Natural killer cell (primary cell): ENCODE measurements around the gene MAFB. TPM values are rescaled to one million over a fixed set of nuclear protein-coding genes. Genes with fewer than 3 reads are reported as not detected.

Source experiments
- ATAC-seq, 3 donors: fragments of 150-1000 bp in 2 of 3; fragments of 200-7000 bp in 1 of 3; cut with Tn5 transposase; 1 replicate in 1 of 3; 2 replicates in 2 of 3; pipeline ENCODE4 v1.10.0; 2021; ENCODE audit warnings: mild to moderate bottlenecking in 2 of 3, moderate library complexity in 2 of 3
- DNase-seq, 2 donors: peaks; one replicate each; pipeline versions ENCODE4 v3.0.0 to v3.0.0-alpha.2; 2013 to 2021; ENCODE audit warnings: mixed read lengths in 1 of 2
- H3K27ac ChIP-seq: one replicate; pipeline ENCODE4 v1.5.1; 2013; ENCODE audit warnings: mild to moderate bottlenecking, low read length
- H3K27me3 ChIP-seq: one replicate; pipeline ENCODE4 v1.6.1; 2013; ENCODE audit warnings: low read length; ENCODE audit not compliant: control insufficient read depth, insufficient read depth
- H3K36me3 ChIP-seq: one replicate; pipeline ENCODE4 v1.6.1; 2013; ENCODE audit warnings: low read length; ENCODE audit not compliant: control insufficient read depth, insufficient read depth
- H3K4me1 ChIP-seq: one replicate; pipeline ENCODE4 v1.6.1; 2013; ENCODE audit warnings: low read length; ENCODE audit not compliant: control insufficient read depth, insufficient read depth
- H3K4me3 ChIP-seq: one replicate; pipeline ENCODE4 v1.5.1; 2013; ENCODE audit warnings: low read length
- H3K9me3 ChIP-seq: one replicate; pipeline ENCODE4 v1.6.1; 2013; ENCODE audit warnings: low read length; ENCODE audit not compliant: control insufficient read depth, insufficient read depth
- H3K27ac Mint-ChIP-seq, 2 donors: one replicate each; pipeline ENCODE4 v1.8.0; 2022; ENCODE audit warnings: mild to moderate bottlenecking in 2 of 2, mixed read lengths in 2 of 2, moderate library complexity in 1 of 2
- H3K27me3 Mint-ChIP-seq, 2 donors: one replicate each; pipeline ENCODE4 v1.8.0; 2022; ENCODE audit warnings: low read depth in 2 of 2, mixed read lengths in 2 of 2
- H3K36me3 Mint-ChIP-seq: one replicate; pipeline ENCODE4 v1.8.0; 2022; ENCODE audit warnings: mixed read lengths
- H3K4me1 Mint-ChIP-seq, 2 donors: one replicate each; pipeline ENCODE4 v1.8.0; 2022; ENCODE audit warnings: mixed read lengths in 2 of 2
- H3K4me3 Mint-ChIP-seq: one replicate; pipeline ENCODE4 v1.8.0; 2022; ENCODE audit warnings: mild to moderate bottlenecking, moderate library complexity, mixed read lengths
- H3K9me3 Mint-ChIP-seq, 2 donors: one replicate each; pipeline ENCODE4 v1.8.0; 2022; ENCODE audit warnings: mixed read lengths in 2 of 2
- WGBS: methylation state at CpG from one replicate; pipeline ENCODE4 v1.1.7; 2013; ENCODE audit warnings: missing lambda C conversion rate; ENCODE audit not compliant: insufficient coverage; 5-methylcytosine and 5-hydroxymethylcytosine counted together
- intact Hi-C: fragments of 100-400 bp; cut with micrococcal nuclease; formaldehyde crosslinking; loops from one replicate; pipeline ENCODE4 v1.14.2; 2022
- total RNA-seq, 4 donors: library from RNA; stranded (reverse); fragments of 120-200 nt in 1 of 4; gene quantifications; one replicate each; pipeline versions ENCODE4 v1.2.3 to v1.2.4, GENCODE V29; 2013 to 2022
- TF ChIP-seq, protein P1 (sequence below): fragments of 200-600 bp; IDR thresholded peaks from one replicate; pipeline ENCODE4 v1.8.0; 2022; ENCODE audit warnings: antibody characterized with exemption

The MAFB gene
- total RNA-seq, 3 donors from 2014 or later (not counting 1 experiment from before 2014, with no cell fraction given): 10.3 to 38.9 (median 19.7) TPM

DNA sequence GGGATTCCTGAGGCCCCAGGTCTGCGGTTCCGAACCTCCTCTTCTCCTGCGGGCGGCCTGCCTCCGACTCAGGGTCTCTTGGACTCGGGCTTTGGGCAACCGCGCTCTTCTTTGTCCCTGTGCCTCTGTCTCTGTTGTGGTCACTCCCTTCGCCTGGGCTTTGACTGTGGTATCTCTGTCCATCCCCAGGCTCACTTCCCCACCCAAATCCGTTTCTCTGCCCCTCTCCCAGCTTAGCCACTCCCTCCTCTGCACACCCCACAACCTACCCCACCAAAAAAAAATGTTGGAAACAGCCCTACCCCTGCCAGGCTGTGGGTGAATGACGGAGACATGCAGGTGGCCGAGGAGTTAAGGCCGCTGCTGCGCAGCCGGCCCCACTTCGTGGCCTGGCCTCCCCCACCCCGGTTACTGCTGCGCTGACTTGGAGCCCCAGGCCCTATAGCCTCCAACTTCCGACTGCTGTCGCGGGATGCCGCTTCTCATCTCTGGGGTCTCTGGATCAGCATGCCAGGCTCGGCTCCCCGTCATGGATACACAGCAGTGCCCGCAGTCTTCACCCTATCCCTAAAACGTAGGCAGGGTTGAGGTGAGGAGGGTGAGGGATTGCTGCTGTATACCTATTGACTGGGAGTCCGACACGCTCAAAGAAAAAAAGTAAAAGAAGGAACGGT lies 2.7 kb upstream of the MAFB start:
- no peak overlapping the region for H3K27ac Mint-ChIP-seq
- Histone ChIP-seq H3K4me1 (peaks cover 22% of the 10 kb centered on the region), H3K36me3 (no peaks in the 10 kb centered on the region), H3K27me3 (peaks cover 47% of the 10 kb centered on the region), H3K27ac (no peak overlapping the region), H3K9me3 (no peaks in the 10 kb centered on the region), H3K4me3 (no peak overlapping the region)
- H3K9me3 Mint-ChIP-seq: no peaks in the 10 kb centered on the region
- ATAC-seq (no peak), DNase-seq (no peak)
- no peaks in the 10 kb centered on the region for H3K36me3 Mint-ChIP-seq
- intact Hi-C loops: no loop called here
- H3K4me1 Mint-ChIP-seq: peaks cover 0 to 21% of the 10 kb centered on the region in 2 donors
- peaks cover 62% of the 10 kb centered on the region in 2 donors for H3K27me3 Mint-ChIP-seq
- peak overlapping the region; percentile 17 for H3K4me3 Mint-ChIP-seq
- TF ChIP-seq, protein P1, sequence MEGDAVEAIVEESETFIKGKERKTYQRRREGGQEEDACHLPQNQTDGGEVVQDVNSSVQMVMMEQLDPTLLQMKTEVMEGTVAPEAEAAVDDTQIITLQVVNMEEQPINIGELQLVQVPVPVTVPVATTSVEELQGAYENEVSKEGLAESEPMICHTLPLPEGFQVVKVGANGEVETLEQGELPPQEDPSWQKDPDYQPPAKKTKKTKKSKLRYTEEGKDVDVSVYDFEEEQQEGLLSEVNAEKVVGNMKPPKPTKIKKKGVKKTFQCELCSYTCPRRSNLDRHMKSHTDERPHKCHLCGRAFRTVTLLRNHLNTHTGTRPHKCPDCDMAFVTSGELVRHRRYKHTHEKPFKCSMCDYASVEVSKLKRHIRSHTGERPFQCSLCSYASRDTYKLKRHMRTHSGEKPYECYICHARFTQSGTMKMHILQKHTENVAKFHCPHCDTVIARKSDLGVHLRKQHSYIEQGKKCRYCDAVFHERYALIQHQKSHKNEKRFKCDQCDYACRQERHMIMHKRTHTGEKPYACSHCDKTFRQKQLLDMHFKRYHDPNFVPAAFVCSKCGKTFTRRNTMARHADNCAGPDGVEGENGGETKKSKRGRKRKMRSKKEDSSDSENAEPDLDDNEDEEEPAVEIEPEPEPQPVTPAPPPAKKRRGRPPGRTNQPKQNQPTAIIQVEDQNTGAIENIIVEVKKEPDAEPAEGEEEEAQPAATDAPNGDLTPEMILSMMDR: no peak
- WGBS: 8% methylated on average over 29 of the region's 29 CpGs

DNA sequence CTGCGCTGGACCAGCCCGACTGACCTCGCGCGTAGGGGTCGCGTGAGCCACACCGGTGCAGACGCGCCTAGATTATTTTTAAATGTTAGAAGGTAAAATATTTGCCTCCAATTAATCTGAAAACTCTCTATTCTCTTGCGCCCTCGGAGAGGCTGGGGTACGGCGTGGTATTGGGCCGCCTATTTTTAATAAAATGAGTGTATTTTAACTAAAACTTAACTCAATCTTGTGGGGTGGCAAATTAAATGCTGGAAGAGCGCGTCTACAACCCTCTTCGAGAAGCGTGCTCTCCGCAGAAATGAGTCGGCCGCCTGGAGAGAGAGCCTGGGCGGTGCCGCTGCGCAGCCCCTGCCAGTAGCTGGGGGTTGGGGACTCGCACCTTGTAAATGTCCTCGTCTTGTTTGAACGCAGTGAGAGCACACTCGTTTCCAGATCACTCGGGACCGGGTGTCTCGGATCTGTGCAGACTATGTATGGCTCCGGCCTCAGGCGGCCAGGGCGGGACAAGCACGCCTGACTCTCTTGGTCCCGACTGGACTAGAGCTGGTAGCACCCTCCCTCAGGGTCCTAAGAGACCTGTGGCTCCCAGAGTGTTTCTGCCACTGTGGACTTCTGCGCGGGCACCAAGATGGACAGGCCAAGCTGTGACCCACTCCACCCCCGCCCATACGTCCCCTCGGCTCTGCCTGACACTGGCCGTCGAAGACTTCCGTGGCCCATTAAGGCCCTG lies 2.0 kb upstream of the MAFB start:
- H3K27ac ChIP-seq: no peak overlapping the region
- TF ChIP-seq, protein P1: no peak
- no peak for DNase-seq
- H3K27ac Mint-ChIP-seq: no peak overlapping the region
- 9% methylated on average over 40 of the region's 45 CpGs for WGBS
- H3K4me1 Mint-ChIP-seq: peaks cover 0 to 21% of the 10 kb centered on the region in 2 donors
- peak overlapping the region; percentile 57 for H3K4me3 Mint-ChIP-seq
- no peaks in the 10 kb centered on the region for H3K36me3 ChIP-seq
- no peak overlapping the region for H3K4me3 ChIP-seq
- H3K27me3 ChIP-seq: peaks cover 53% of the 10 kb centered on the region
- no peaks in the 10 kb centered on the region for H3K9me3 Mint-ChIP-seq
- H3K36me3 Mint-ChIP-seq: no peaks in the 10 kb centered on the region
- no peak for ATAC-seq
- intact Hi-C loops: no loop called here
- H3K27me3 Mint-ChIP-seq: peaks cover 55 to 56% of the 10 kb centered on the region in 2 donors
- peaks cover 22% of the 10 kb centered on the region for H3K4me1 ChIP-seq
- H3K9me3 ChIP-seq: no peaks in the 10 kb centered on the region

DNA sequence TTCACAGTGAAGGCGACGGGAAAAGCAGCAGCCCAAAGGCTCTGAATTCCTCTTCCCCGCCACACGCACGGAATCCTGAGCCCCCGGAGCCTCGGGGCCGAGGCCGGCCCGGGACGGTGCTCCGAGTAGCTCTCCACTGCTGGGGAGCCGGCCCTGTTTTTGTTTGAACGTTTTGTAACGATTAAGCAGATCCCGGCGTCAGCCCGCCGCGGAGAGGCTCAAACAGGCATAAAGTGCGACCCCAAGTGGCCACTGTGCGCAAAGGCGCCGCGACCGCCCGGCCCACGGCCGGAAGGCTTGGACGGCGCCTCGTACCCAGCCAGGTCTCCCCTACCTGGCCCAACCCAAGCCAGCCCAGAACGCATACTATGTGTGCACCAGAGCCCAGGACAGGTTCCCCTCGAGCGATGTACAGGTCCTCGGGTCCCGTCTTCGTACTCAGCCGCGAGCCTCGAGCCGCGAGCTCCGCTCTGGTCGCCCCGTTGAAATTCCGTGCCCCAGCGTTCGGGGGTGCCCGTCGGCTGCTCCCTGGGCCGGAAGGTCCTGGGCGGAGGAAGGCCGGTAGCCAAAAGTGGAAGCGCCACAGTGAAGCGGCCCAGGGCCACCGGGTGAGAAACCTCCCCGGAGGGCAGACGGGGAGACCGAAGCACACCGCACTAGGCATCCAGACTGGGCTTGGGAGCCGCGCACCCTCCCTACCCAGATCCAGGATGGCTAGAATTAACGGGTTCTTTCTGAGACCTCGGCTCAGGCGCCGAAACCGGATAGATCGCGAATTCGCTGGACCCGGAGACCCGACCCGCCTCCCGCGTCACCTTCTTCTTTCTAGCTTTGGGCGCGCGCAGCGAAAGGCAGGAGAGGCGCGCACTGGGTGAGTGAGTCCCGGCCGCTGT lies 1.2 kb upstream of the MAFB start:
- 3% methylated on average over 84 of the region's 84 CpGs for WGBS
- ATAC-seq: peak; percentile 58 to 64 (median 60)
- peak overlapping the region in 1 of 2 donors; percentile 47 for H3K27ac Mint-ChIP-seq
- H3K4me3 Mint-ChIP-seq: peak overlapping the region; percentile 85
- no peaks in the 10 kb centered on the region for H3K9me3 Mint-ChIP-seq
- DNase-seq: peak; percentile 56 to 66
- Histone ChIP-seq H3K9me3 (no peaks in the 10 kb centered on the region), H3K4me3 (peak overlapping the region; percentile 46), H3K36me3 (no peaks in the 10 kb centered on the region), H3K27ac (peak overlapping the region; percentile 42), H3K4me1 (peaks cover 22% of the 10 kb centered on the region), H3K27me3 (peaks cover 57% of the 10 kb centered on the region)
- H3K4me1 Mint-ChIP-seq: peaks cover 0 to 21% of the 10 kb centered on the region in 2 donors
- no peaks in the 10 kb centered on the region for H3K36me3 Mint-ChIP-seq
- intact Hi-C loops: no loop called here
- TF ChIP-seq, protein P1: peak; percentile 59
- H3K27me3 Mint-ChIP-seq: peaks cover 53 to 57% of the 10 kb centered on the region in 2 donors
